GM19467 (cell line): ENCODE data around the gene PPP1R12C.
"Not testable (repeated sequence)": the region's sequence is repeated elsewhere in the genome, so short reads cannot be mapped to it uniquely, and the experiment has no call there.

Source experiments
- ATAC-seq: cut with Tn5 transposase; IDR thresholded peaks from one replicate; pipeline ENCODE4 v1.9.1; 2021; ENCODE audit warnings: mild to moderate bottlenecking, moderate library complexity; ENCODE audit not compliant: unreplicated experiment

Gene PPP1R12C

DNA sequence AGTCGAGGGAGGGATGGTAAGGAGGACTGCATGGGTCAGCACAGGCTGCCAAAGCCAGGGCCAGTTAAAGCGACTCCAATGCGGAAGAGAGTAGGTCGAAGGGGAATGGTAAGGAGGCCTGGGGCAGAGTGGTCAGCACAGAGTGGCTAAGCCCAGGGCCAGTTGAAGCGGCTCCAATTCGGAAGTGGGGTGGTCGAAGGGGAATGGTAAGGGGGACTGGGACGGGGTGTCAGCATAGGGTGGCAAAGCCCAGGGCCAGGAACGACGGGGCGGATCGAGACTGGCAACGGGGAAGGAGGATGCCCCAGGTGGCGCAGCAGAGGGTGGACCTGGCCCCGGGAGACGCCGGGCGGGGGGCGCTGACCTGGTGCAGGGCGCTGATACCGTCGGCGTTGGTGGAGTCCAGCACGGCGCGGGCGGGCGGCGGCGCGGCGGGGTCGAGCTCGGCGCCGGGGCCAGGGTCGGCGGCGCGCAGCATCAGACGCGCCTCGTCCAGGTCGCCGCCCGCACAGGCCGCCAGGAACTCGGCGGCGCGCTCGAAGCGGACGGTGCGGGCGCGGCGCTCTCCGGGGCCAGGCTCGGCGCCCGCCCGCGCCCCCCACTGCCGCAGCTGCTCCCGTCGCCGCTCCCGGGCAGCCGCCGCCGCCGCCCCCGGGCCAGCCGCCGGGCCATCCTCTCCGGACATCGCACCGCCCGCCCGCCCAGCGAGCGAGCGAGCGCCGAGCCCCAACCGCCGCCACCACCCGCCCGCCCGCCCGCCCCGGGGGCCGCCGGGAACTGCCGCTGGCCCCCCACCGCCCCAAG lies at the start of gene PPP1R12C:
Gene PPP1R12C (minus strand): TSS at position 779 of the 804 bp plus-strand sequence. CDS start 94 bp downstream, at position 685.
- ATAC-seq, result no peak

- no peak for ATAC-seq
Observed at GRCh38 chr19:55166530-55167268, 49.3 kb upstream of the PPP1R12C start, which contains the start of gene DNAAF3. DNAAF3 (minus strand) TSS chr19:55166613; CDS start chr19:55166413, 200 bp downstream.

- ATAC-seq, result no peak
Observed at GRCh38 chr19:55165952-55166529, 48.6 kb upstream of the PPP1R12C start.

DNA sequence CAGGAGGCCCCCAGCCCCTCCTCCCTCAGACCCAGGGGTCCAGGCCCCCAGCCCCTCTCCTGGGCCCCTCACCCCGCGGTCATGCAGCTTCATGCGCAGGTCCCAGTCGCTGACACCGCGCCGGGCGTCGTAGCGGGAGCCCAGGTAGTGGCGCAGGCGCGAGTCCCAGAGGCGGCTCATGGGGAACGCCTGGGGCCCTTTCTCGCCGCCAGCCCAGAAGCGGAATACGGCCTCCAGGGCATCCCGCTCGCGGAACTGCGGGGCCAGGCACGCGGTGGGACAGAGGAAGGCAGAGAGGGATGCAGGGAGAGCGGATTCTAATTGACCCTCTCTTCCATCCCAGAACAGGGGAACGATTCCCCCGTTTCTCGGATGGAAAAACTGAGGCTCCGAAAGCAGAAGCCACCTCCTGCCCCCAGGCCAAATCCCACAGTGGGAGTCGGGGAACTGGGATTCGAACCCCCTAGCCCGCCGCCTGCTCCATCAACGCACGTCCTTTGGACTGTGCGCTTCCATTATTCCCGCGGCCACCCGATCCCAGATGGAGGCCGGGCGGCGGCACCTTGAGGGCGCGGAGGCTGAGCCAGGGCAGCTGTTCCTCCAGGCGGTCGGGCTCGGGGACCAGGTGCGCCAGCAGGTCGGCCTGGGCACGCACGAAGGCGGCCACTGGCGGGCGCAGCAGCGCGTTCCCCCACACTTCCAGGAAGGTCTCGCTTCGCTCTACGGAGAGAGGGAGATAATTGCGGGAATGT lies 44.3 kb upstream of the PPP1R12C start:
- no peak for ATAC-seq

DNA sequence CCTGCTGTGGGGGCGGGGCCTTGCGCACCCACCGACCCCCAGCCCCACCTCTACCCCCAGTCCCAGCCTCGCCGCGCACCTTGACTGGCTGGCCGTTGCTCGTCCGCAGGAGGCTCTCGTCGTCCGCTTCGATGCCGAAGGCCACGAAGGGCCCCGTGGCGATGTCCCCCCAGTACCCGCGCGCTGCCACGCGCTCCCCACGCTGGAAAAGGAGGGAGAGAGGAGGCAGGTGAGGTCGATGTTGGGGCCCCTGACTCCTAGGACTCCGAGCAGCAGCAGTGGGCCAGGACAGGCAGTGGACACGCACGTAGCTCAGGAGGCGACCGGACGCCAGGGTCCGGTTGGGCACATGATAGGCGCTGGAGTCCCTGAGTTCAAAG lies 43.5 kb upstream of the PPP1R12C start:
- no peak for ATAC-seq

DNA sequence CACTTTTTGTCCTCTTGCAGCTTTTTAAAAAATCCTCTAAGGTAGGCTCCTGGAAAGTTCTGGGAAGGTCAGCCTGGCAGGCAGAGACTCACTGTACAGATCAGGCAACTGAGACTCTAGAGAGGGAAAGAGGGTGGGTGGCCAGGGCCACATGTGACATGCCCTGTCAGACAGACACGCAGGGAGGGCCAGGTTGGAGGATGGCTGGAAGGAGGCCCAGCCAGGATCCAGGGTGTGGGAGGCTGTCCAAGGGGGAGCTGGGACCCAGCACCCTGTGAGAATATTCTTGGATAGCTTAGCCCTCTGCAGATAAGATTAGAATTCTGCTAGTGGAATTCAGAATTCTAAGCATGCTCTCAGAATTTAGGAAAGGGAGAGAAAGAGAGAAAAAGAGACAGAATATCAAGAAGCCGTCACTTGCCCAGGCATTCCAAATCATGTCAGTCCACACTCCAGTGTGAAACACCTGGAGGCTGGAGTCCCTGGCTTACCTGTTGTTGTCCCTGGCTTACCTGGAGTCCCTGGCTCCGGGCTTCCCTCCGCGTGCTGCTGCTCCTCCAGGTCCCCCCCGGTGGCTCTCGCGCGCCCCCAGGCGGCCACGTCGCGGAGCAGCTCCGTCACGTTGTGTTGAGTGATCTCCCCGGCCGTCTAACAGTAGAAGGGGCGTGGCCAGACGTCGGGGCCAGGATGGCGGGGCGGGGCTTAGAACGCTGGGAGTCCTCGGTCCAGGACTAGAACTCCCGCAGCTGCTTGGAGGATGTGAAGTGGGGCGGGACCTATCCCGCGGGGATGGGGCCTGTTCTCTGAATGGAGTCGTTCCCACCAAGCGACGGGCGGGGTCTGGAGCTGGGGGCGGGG lies 42.9 kb upstream of the PPP1R12C start:
- ATAC-seq, result no peak

DNA sequence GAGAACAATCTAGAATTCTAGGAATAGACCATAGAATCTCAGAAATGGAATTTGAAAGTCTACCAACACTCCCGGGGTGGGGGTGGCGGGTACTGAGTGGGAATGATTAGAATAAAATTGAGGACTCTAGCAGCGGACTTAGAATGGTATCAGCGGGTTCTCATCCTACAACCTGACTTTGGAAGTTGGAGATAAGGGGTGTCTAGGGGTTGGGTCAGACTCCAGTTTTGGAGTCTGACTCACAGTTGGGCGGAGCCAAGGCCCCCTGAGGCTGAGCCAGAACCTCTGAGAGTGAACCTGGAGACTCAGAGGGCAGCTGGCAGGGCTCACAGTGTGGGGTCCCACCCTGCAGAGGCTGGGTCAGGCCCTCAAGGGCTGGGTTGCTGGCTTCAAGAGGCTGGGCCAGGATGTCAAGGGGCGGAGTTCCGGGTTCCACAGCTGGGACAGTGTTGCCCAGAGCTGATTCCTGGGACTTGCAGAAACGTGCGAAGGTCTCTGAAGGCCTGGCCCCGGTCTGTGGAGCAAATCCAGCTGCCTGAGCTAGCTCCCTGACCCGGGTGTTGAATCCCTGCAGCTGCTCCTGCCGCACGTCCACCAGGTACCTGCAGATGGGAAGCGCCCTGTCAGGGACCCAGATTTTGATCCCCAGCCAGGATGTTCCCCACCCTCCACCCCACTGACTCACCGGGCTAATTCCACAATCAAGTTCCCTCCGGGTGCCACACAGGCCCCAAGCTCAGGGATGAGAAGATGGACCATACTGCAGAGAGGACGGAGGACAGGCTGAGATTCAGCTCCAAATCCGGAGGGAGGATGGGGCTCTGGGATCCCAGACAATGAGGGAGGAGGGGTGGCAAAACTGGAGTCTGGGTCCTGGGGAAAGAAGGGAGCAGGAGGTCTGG lies 41.7 kb upstream of the PPP1R12C start:
- no peak for ATAC-seq

- no peak for ATAC-seq
Observed at GRCh38 chr19:55158423-55158822, 41.0 kb upstream of the PPP1R12C start.

DNA sequence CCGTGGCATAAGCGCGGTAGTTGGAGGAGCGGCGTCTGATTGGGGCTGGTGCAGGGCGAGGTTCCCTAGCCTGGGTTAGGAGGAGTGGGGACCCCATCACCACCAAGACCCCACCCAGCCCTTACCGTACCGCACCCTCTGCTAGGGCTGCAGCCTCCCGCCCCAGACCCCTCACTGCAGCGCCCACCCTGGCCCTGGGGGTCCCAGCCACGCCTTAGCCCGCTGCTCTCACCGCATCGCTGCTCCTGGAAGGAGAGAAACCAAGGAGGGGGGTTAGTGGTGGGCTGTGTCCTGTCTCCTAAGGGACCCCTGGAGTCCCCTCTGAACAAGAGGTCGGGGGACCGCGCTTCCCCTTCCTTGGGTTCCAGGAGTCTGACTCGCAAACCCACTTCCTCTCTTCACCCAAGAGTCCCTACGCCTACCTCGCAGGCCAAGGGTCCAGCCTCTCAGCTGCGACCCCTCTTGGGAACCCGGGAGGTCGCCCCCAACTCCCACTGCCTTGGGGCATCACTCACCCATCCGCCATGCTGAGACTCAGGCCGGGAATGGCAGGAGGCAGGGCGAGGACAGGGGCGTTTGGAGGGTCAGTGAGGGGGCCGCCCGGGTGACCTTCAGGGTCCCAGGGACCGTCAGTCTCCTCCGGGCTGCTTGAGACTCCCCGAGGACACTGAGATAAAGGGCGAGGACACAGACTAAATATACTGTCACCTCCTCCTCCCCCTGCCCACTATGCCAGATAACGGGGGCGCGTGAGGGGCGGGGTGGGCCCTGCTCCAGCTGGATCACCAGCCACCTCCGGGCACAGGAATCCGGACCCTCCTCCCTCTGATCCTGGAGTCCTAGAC lies 39.8 kb upstream of the PPP1R12C start, which contains the start of gene TNNI3:
Gene TNNI3 (minus strand): TSS at position 669 of the 845 bp plus-strand sequence. CDS start 143 bp downstream, at position 526.
- ATAC-seq, result no peak

GRCh38 chr19:55156202-55157063 lies 39.0 kb upstream of the PPP1R12C start:
- ATAC-seq, result no peak

DNA sequence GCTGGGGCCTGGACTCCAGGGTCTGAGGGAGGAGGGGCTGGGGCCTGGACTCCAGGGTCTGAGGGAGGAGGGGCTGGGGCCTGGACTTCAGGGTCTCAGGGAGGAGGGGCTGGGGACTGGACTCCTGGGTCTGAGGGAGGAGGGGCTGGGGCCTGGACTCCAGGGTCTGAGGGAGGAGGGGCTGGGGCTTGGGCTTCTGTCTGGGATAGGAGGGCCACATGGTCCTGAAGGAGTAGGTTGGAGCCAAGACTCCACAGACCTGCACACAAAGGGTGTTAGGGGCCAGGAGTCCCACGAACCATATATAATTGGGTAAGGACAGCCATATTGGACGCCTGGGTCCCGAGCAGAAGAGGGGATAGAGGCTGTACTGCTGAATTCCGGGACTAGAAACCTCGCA lies 38.3 kb upstream of the PPP1R12C start:
- not testable (repeated sequence) for ATAC-seq

DNA sequence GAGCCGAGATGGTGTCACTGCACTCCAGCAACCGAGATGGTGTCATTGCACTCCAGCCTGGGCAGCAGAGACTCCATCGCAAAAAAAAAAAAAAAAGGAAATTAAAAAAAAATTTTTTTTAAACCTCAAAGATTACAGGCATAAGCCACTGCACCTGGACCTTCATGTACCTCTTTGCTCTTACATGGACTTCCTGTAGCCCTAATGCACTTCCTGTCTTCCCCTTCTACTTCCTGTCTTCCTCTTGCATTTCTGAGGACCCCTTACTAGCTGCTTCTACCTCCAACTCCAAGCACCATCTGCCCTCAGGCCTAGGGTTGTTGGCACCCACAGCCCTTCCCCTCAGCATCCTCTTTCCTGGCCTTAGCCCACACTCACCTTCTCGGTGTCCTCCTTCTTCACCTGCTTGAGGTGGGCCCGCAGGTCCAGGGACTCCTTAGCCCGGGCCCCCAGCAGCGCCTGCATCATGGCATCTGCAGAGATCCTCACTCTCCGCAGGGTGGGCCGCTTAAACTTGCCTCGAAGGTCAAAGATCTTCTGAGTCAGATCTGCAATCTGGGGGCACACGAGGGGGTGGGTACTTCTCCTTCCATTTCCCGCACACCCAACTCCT lies 36.3 kb upstream of the PPP1R12C start:
- no peak for ATAC-seq

DNA sequence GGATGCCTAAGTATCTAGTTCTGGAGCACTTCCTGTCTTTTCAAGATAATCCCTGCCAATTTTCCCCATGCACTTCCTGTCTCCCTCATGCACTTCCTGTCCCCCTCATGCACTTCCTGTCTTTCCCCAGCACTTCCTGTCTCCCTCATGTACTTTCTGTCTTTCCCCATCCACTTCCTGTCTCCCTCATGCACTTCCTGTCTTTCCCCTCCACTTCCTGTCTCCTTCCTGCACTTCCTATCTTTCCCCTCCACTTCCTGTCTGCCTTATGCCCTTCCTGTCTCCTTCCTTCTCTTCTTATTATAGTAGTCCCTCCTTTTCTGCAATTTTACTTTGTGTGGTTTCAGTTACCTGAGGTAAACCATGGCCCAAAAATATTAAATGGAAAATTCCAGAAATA lies 34.6 kb upstream of the PPP1R12C start:
- no peak for ATAC-seq

DNA sequence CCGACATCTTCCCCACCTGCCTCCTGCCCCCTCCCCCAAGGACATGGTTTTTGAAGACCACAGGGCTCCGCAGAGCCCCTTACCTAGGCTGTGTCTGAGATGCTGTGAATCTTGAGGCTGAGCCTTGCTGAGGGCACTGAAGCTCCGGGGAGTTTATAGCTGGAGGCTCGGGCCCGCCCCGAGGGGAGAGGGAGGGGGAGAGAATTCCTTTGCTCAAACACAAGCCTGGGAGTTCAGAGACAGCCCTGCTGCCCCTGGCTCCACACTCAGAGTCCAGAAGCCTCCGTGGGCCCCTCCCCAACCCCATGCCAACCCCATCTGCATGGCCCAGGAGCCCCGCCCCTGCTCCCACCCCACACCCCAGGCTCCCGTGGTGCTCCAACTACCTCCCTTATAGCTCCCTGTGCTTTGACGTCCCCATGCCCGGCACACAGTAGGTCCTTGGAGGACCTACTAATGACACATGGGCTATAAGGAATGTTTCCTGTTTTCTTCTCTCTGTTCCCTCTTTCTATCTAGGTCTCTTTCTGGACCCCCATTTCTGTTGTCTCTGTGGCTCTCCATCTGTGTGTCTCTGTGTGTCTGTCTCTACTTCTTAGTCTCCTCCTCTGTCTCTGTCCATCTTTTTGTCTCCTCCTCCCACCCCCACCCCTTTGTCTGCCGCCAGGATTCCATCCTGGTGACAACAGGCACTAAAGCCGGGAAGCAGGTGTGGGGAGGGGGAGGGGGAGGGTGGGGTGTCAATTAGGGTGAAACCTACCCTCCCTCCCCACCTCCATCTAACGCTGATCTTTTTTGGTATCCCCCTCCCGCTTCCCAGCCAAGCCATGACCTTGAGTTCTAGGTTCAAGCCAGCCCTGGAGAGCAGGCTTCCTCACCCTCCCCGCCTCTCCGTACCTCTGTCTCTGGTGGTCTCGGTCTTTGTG lies 31.9 kb upstream of the PPP1R12C start, which contains the start of gene TNNT1:
Gene TNNT1 (minus strand): TSS at position 129 of the 926 bp plus-strand sequence. CDS start 2,049 bp downstream, outside the sequence.
- no peak for ATAC-seq

- no peak for ATAC-seq
Observed at GRCh38 chr19:55147545-55148251, 30.3 kb upstream of the PPP1R12C start.
